MCF 10A (cell line): ENCODE data around the gene WWTR1. TPM values are rescaled to one million over a fixed set of nuclear protein-coding genes. Genes with fewer than 3 reads are reported as not detected.
A peak's percentile ranks its signal among the peaks of the same experiment; 100 is the strongest.

Experiments
- BruUV-seq: library from RNA; stranded (reverse); fragments of 400-500 nt; replicated peaks from 2 replicates; lab custom pipeline; 2021; lab: Mats Ljungman, UMichigan
- CTCF ChIA-PET: fragments of 300-600 bp; sonication (Branson Sonifier 250); formaldehyde crosslinking; extraction: SDS; loops from one replicate; lab custom pipeline; 2021; ENCODE audit warnings: antibody characterized with exemption, inconsistent platforms; lab: Yijun Ruan, JAX
- POLR2A ChIA-PET: fragments of 300-600, 350-650 bp; sonication (Branson Sonifier 250); formaldehyde crosslinking; extraction: SDS; loops from one replicate; lab custom pipeline; 2020; ENCODE audit warnings: antibody characterized with exemption, inconsistent platforms; lab: Yijun Ruan, JAX
- DNase-seq: peaks from one replicate; pipeline ENCODE4 v3.0.0-alpha.2; 2018; ENCODE audit not compliant: unreplicated experiment
- H3K27ac Mint-ChIP-seq: one replicate; pipeline ENCODE4 v1.8.0; 2022; ENCODE audit warnings: mild to moderate bottlenecking, low read depth, mixed read lengths; ENCODE audit not compliant: unreplicated experiment
- H3K27me3 Mint-ChIP-seq: one replicate; pipeline ENCODE4 v1.8.0; 2022; ENCODE audit warnings: mixed read lengths; ENCODE audit not compliant: insufficient read depth, unreplicated experiment
- H3K36me3 Mint-ChIP-seq: one replicate; pipeline ENCODE4 v1.8.0; 2022; ENCODE audit warnings: mild to moderate bottlenecking, moderate library complexity, mixed read lengths; ENCODE audit not compliant: insufficient read depth, unreplicated experiment
- H3K4me1 Mint-ChIP-seq: one replicate; pipeline ENCODE4 v1.8.0; 2022; ENCODE audit warnings: mixed read lengths; ENCODE audit not compliant: insufficient read depth, unreplicated experiment
- H3K4me3 Mint-ChIP-seq: one replicate; pipeline ENCODE4 v1.8.0; 2022; ENCODE audit warnings: mild to moderate bottlenecking, moderate library complexity, mixed read lengths; ENCODE audit not compliant: unreplicated experiment
- H3K9me3 Mint-ChIP-seq: one replicate; pipeline ENCODE4 v1.8.0; 2022; ENCODE audit warnings: mixed read lengths; ENCODE audit not compliant: unreplicated experiment
- CTCF ChIP-seq: fragments of 200-600 bp; IDR thresholded peaks from one replicate; pipeline ENCODE4 v1.8.0; 2022; ENCODE audit warnings: antibody characterized with exemption, mild to moderate bottlenecking; ENCODE audit not compliant: unreplicated experiment
- intact Hi-C: fragments of 100-400 bp; cut with micrococcal nuclease; formaldehyde crosslinking; loops from 2 replicates; pipeline ENCODE4 v1.14.1; 2022
- total RNA-seq: library from RNA; stranded (reverse); gene quantifications from 2 replicates; pipeline ENCODE4 v1.2.3, GENCODE V29; 2022

Gene WWTR1
- total RNA-seq, 1 experiment from 2014 or later: 52.9 TPM

- Mint-ChIP-seq H3K27ac (peak overlapping the region; percentile 43), H3K4me1 (peaks cover 19% of the 10 kb centered on the region), H3K36me3 (no peaks in the 10 kb centered on the region), H3K9me3 (no peaks in the 10 kb centered on the region), H3K4me3 (no peak overlapping the region), H3K27me3 (no peaks in the 10 kb centered on the region)
- ChIA-PET POLR2A (interaction anchor here (1.0 to 1.1 kb wide), 2 partner anchors 11 to 88 kb away, joined by 3 read pairs; no protein-coding TSS in a partner anchor), CTCF (interaction anchor here (1.0 to 7.2 kb wide), 8 partner anchors 57 to 149 kb away, joined by 3 to 51 read pairs (median 5); partner anchors contain the start of gene COMMD2)
- TF ChIP-seq CTCF: no peak
- intact Hi-C loops: no loop called here
- DNase-seq: no peak
- BruUV-seq: no TSS peak
Measured at GRCh38 chr3:149660462-149660861, 2.6 kb upstream of the WWTR1 start.

- H3K27me3 Mint-ChIP-seq: no peaks in the 10 kb centered on the region
- BruUV-seq: no TSS peak
- ChIA-PET CTCF (interaction anchor here (0.6 to 7.2 kb wide), 22 partner anchors 11 to 739 kb away, joined by 3 to 51 read pairs (median 4); partner anchors contain the start of gene COMMD2), POLR2A (interaction anchor here (0.6 to 6.4 kb wide), 29 partner anchors 9 to 539 kb away, joined by 3 to 83 read pairs (median 9); partner anchors contain the start of genes COMMD2 and RNF13)
- H3K27ac Mint-ChIP-seq: peak overlapping the region; percentile 99
- peak; percentile 76 for DNase-seq
- H3K36me3 Mint-ChIP-seq: peaks cover 6% of the 10 kb centered on the region
- H3K4me3 Mint-ChIP-seq: peak overlapping the region; percentile 100
- no peaks in the 10 kb centered on the region for H3K9me3 Mint-ChIP-seq
- peaks cover 30% of the 10 kb centered on the region for H3K4me1 Mint-ChIP-seq
- no peak for TF ChIP-seq CTCF
- intact Hi-C loops: loop anchor here (1.0 to 5.0 kb wide), 4 partner anchors 58 to 147 kb away; no protein-coding TSS in a partner anchor
Measured at GRCh38 chr3:149658744-149659497, 1.1 kb upstream of the WWTR1 start.

GRCh38 chr3:149657321-149657925, 402 bp downstream of the WWTR1 start:
- BruUV-seq: no TSS peak
- CTCF ChIA-PET: interaction anchor here (0.6 to 7.2 kb wide), 24 partner anchors 8 to 177 kb away, joined by 3 to 51 read pairs (median 4); no protein-coding TSS in a partner anchor

More at GRCh38 chr3:149657321-149657925, 402 bp downstream of the WWTR1 start:
- Mint-ChIP-seq H3K4me1 (peaks cover 30% of the 10 kb centered on the region), H3K36me3 (peaks cover 16% of the 10 kb centered on the region), H3K9me3 (no peaks in the 10 kb centered on the region), H3K27ac (peak overlapping the region; percentile 99), H3K27me3 (no peaks in the 10 kb centered on the region), H3K4me3 (peak overlapping the region; percentile 100)
- intact Hi-C loops: loop anchor here (5.0 kb wide), 1 partner anchor 145 kb away; no protein-coding TSS in a partner anchor
- DNase-seq: peak; percentile 78
- no peak for TF ChIP-seq CTCF
- POLR2A ChIA-PET: interaction anchor here (0.6 to 6.4 kb wide), 40 partner anchors 10 to 889 kb away, joined by 3 to 83 read pairs (median 6); partner anchors contain the start of genes COMMD2, EIF2A, RNF13 and SERP1
